Right atrium auricular region (tissue), 2 donors: ENCODE data around the gene CACNA1C. TPM values are rescaled to one million over a fixed set of nuclear protein-coding genes. Genes with fewer than 3 reads are reported as not detected.
"Not testable (repeated sequence)": the region's sequence is repeated elsewhere in the genome, so short reads cannot be mapped to it uniquely, and the experiment has no call there.

ENCODE experiments used
- DNase-seq: peaks from one replicate; pipeline ENCODE4 v3.0.0-alpha.2; 2019; ENCODE audit warnings: low spot score
- H3K27ac ChIP-seq, 2 donors: fragments of 200-600 bp; sonication (generic); 1 replicate in 1 of 2; 2 replicates in 1 of 2; pipeline ENCODE4 v1.5.1; 2016 to 2019
- H3K27me3 ChIP-seq, 2 donors: fragments of 200-600 bp; sonication (generic); one replicate each; pipeline versions ENCODE4 v1.5.1 to v1.6.0; 2017 to 2019
- H3K36me3 ChIP-seq: fragments of 200-600 bp; sonication (generic); one replicate; pipeline ENCODE4 v1.5.1; 2016
- H3K4me1 ChIP-seq, 2 donors: fragments of 200-600 bp; sonication (generic); one replicate each; pipeline versions ENCODE4 v1.5.1 to v1.6.0; 2017 to 2019
- H3K4me3 ChIP-seq, 2 donors: fragments of 200-600 bp; sonication (generic); 1 replicate in 1 of 2; 2 replicates in 1 of 2; pipeline ENCODE4 v1.5.1; 2017 to 2019; ENCODE audit warnings: mild to moderate bottlenecking in 1 of 2, moderate library complexity in 1 of 2
- H3K9me3 ChIP-seq, 2 donors: fragments of 200-600 bp; sonication (generic); one replicate each; pipeline ENCODE4 v1.5.1; 2019
- CTCF ChIP-seq, 2 donors: fragments of 200-600 bp; sonication (generic); IDR thresholded peaks; one replicate each; pipeline ENCODE4 v1.5.1; 2019; ENCODE audit warnings: antibody characterized with exemption in 2 of 2
- total RNA-seq, 2 donors: library from RNA; depleted of rRNA; stranded (reverse); fragments of >200 nt; gene quantifications; one replicate each; pipeline ENCODE4 v1.1.0, GENCODE V29; 2016

Gene CACNA1C
- total RNA-seq, 2 donors from 2014 or later, result 83.1 to 93.6 TPM

GRCh38 chr12:2251526-2252209, 198.9 kb downstream of the CACNA1C start:
- DNase-seq, result no peak
- no peak for TF ChIP-seq CTCF (IDR thresholded peaks at IDR 0.05)
- H3K9me3 ChIP-seq, result no peaks in the 10 kb centered on the region
- H3K4me3 ChIP-seq, result no peak overlapping the region
- H3K4me1 ChIP-seq, result peaks cover 0 to 56% of the 10 kb centered on the region in 2 donors
- peaks cover 6% of the 10 kb centered on the region for H3K36me3 ChIP-seq
- no peaks in the 10 kb centered on the region for H3K27me3 ChIP-seq
- H3K27ac ChIP-seq, result peak overlapping the region; percentile 82 to 85

- Histone ChIP-seq H3K4me3 (no peak overlapping the region), H3K9me3 (no peaks in the 10 kb centered on the region), H3K27ac (no peak overlapping the region), H3K4me1 (peaks cover 0 to 47% of the 10 kb centered on the region in 2 donors), H3K36me3 (peaks cover 1% of the 10 kb centered on the region), H3K27me3 (no peaks in the 10 kb centered on the region)
- no peak for DNase-seq
- TF ChIP-seq CTCF (IDR thresholded peaks at IDR 0.05), result no peak
Observed at GRCh38 chr12:2255311-2255710, 202.5 kb downstream of the CACNA1C start.

- H3K27ac ChIP-seq, H3K36me3 ChIP-seq, H3K4me3 ChIP-seq, H3K27me3 ChIP-seq, H3K9me3 ChIP-seq, DNase-seq: not testable (repeated sequence)
- H3K4me1 ChIP-seq, result peaks cover 0 to 43% of the 10 kb centered on the region in 2 donors
Observed at GRCh38 chr12:2255731-2256130, 202.9 kb downstream of the CACNA1C start.

GRCh38 chr12:2256453-2256852, 203.7 kb downstream of the CACNA1C start:
- Histone ChIP-seq H3K9me3 (no peaks in the 10 kb centered on the region), H3K36me3 (no peaks in the 10 kb centered on the region), H3K4me1 (peaks cover 0 to 37% of the 10 kb centered on the region in 2 donors), H3K27ac (no peak overlapping the region), H3K27me3 (no peaks in the 10 kb centered on the region), H3K4me3 (no peak overlapping the region)
- DNase-seq, result no peak
- TF ChIP-seq CTCF (IDR thresholded peaks at IDR 0.05), result no peak

GRCh38 chr12:2256915-2257314, 204.1 kb downstream of the CACNA1C start:
- no peak overlapping the region for H3K27ac ChIP-seq
- DNase-seq, result no peak

GRCh38 chr12:2258025-2258424, 205.2 kb downstream of the CACNA1C start:
- Histone ChIP-seq H3K9me3 (no peaks in the 10 kb centered on the region), H3K27me3 (no peaks in the 10 kb centered on the region), H3K4me1 (peaks cover 0 to 34% of the 10 kb centered on the region in 2 donors), H3K36me3 (no peaks in the 10 kb centered on the region), H3K27ac (no peak overlapping the region), H3K4me3 (no peak overlapping the region)
- TF ChIP-seq CTCF (IDR thresholded peaks at IDR 0.05), result no peak
- DNase-seq, result no peak

More at GRCh38 chr12:2256915-2257314, 204.1 kb downstream of the CACNA1C start:
- H3K9me3 ChIP-seq, result no peaks in the 10 kb centered on the region
- H3K27me3 ChIP-seq, result no peaks in the 10 kb centered on the region
- H3K4me3 ChIP-seq, result no peak overlapping the region
- H3K36me3 ChIP-seq, result no peaks in the 10 kb centered on the region
- TF ChIP-seq CTCF (IDR thresholded peaks at IDR 0.05), result no peak
- peaks cover 0 to 35% of the 10 kb centered on the region in 2 donors for H3K4me1 ChIP-seq
